Retina (tissue), 1 donor: ENCODE data around the gene FSTL3.
"Not testable (repeated sequence)": the region's sequence is repeated elsewhere in the genome, so short reads cannot be mapped to it uniquely, and the experiment has no call there.

Experiments used
- DNase-seq: peaks from one replicate; pipeline ENCODE4 v3.0.0-alpha.2; 2016

The FSTL3 gene

GRCh38 chr19:682678-683320 lies 6.6 kb downstream of the FSTL3 start:
- no peak for DNase-seq

DNA sequence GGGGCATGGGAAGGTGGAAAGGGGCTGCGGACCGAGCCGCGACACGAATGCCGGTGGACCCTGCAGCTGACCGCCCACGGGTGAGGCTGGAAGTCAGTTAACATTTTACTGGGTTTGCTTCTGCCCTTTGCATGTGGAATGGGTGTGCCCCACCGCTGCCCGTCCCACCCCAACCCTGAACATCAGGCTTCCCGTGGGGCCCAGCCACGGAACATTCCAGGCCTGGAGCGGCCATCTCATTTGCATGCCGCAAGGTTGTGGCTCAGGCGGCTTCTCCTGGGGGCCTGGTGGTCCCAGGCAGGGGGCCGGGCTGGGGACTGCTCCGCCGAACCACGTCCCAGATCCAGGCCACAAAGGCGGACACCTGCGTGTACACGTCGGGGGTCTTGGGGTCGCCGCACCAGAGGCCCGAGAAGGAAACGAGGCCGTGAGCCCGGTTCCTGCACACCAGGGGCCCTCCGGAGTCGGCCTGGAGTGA lies 9.3 kb downstream of the FSTL3 start:
- DNase-seq = no peak

DNA sequence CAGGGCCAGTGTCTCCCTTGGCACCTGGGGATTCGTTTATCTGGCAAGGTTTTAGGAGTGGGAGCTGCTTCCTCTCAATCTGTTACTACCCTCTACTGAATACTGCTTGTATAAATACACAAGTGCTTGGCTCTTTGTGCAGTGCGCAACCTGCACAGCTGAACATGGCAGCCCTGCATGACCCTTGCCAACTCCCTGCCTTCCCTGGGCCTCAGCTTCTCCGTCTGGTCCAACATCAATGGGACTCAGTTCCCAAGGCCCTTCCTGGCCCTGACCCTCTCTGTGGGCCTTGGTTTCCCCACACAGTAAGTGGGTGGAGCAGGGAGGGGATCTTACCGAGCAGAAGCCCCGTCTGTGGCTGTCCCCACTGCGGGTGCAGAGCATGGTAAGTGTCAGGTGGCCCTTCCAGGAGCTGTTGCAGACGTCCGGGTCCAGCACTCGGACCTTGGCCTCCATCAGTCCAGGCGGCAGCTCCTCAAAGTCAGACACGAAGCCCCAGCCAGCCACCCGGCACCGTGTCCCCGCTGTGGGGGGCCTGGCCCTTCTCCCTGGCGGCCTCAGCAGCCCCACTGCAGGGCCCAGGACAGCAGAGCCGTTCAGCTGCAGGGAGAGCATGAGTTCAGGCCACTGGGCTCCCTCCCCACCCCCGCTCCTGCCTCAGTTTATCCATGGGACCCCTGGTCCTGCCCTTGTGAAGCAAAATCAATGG lies 10.6 kb downstream of the FSTL3 start:
- DNase-seq = no peak

DNA sequence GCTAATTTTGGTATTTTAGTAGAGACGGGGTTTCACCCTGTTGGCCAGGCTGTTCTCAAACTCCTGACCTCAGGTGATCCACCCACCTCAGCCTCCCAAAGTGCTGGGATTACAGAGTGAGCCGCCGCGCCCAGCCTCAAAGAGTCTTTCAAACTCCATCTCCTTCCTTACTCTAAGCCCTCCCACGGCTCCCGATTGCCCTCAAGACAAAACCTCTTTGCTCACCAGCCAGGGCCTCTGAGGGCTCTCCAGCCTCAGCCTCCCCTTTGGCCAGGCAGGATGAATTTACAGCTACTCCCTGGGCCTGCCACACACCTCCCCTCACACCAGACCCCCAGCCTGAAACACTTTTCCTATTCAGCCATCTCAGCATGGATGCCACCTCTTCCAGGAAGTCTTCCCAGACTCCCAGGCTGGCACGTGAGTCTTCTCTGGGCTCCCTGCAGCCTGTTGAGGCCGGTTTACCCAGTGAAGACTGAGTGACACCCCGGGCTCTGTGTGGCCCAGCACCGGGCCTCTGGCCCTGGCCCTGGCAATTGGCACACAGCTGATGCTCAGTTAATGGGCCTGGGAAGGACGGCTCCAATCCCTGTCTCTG lies 11.5 kb downstream of the FSTL3 start:
- DNase-seq = no peak

- DNase-seq = no peak
Measured at GRCh38 chr19:688214-688613, 12.0 kb downstream of the FSTL3 start.

DNA sequence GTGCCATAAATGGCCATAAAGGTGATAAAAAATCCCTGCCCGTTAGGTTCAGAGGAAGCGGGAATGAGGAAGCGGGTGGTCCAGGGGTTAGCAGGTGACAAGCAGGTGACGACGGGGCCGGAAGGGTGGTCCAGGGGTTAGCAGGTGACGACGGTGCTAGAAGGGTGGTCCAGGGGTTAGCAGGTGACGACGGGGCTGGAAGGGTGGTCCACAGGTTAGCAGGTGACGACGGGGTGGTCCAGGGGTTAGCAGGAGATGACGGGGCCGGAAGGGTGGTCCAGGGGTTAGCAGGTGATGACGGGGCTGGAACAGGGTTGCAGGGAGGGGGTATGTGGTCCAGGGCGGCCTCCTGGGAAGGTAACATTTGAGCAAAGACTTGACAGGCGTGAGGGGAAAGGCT lies 12.8 kb downstream of the FSTL3 start:
- no peak for DNase-seq

DNA sequence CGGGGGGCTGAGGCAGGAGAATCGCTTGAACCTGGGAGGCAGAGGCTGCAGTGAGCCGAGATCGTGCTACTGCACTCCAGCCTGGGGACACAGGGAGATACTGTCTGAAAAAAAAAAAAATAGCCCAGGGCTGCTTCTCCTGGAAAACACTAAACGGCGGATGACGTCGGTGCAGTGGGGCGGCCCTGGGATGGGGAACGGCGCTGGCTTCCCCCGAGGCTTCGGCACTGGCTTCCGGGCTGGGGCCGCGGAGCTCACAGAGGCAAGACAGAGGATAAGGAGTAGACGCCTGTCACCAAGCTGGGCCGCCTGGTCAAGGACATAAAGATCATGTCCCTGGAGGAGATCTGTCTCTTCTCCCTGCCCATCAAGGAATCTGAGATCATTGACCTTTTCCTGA lies 14.0 kb downstream of the FSTL3 start:
- no peak for DNase-seq

DNA sequence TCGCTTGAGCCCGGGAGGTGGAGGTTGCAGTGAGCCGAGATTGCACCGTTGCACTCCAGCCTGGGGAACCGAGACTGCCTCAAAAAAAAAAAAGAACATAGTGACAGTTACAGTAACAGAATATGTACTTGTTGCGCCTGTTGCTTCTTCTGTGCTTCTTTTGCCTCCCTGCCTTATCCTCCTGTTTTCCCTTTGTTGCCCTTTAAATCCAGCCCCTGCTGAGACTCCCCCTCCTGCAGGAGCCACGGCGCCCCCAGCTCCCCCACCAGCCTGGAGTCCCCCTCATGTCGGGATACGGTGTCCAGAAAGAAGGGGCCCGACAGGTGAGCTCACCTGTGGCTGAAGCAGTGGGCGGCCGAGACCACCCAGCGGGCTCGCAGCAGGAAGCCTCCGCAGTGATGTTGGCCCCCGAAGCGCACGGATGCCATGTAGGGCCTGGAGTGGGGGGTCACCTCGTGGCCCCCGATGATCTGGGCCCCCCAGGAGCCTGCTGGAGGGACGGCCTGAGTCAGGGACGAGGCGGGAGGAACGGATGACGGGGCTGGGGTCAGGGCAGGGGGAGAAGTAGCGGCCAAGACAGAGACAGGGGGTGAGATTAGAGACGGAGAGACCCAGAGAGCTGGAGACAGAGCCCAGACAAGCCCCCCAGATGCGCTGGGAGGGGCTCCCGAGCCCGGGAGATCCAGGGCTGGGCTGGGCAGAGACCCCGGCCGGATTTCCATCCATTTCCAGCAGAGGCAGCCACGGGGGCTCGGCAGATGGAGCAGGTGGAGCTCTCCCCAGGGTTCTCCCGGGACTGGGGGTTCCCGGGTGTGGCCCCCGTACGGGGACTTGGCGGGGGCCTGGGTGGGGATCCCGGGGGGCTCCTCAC lies 18.5 kb downstream of the FSTL3 start:
- no peak for DNase-seq

DNA sequence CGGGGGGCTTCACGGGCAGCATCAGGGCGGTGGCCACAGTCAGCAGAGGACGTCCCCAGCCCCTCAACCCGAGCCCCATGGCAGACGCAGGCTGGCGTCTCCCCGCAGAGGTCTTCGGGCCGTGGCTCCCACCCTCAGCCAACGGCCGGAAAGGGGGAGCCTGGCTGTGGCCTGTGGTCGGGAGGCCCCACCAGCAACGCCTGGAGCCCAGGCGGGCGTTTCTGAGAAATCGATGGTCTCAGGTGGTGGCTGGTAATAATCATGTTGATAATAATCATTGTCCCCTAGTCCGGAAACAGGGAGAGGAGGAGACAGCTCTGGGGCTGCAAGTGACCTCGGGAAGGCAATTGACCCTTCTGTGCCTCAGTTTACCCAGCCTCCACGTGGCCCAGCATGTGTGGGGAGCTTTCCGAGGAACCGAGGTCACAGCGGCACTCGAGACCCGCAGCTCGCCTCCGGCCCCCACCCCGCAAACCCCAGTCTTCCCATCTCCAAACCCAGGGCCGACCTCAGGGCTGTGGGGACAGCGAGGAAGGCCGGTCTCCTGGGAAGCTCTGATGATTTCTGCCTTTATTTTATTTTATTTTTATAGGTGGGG lies 19.3 kb downstream of the FSTL3 start, which contains the start of gene PRSS57:
Gene PRSS57, minus strand, starts transcription at position 101 of the 598 bp plus-strand sequence. Its CDS starts 22 bp downstream, at position 79.
- DNase-seq = no peak

GRCh38 chr19:698529-698928 lies 22.3 kb downstream of the FSTL3 start:
- DNase-seq = not testable (repeated sequence)

DNA sequence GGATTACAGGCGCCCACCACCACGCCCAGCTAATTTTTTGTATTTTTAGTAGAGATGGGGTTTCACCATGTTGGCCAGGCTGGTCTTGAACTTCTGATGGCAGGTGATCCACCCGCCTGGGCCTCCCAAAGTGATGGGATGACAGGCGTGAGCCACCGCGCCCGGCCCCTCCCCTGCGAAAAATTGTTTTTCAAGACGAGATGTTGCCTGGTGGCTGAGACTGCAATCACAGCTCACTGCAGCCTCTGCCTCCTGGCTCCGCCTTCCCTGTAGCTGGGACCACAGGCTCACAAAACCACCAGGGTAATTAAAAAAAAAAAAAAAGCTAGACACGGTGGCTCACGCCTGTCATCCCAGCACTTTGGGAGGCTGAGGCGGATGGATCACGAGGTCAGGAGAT lies 23.7 kb downstream of the FSTL3 start:
- DNase-seq = not testable (repeated sequence)

DNA sequence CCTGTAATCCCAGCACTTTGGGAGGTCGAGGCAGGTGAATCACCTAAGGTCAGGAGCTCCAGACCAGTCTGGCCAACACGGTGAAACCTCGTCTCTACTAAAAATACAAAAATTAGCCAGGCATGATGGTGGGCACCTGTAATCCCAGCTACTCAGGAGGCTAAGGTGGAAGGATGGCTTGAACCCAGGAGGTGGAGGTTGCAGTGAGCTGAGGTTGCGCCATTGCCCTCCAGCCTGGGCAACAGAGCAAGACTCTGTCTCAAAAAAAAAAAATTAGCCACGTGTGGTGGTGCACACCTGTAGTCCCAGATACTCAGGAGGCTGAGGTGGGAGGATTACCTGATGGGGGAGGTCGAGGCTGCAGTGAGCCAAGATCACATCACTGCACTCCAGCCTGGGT lies 26.7 kb downstream of the FSTL3 start:
- DNase-seq = not testable (repeated sequence)

- no peak for DNase-seq
Measured at GRCh38 chr19:703329-703650, 27.1 kb downstream of the FSTL3 start.

GRCh38 chr19:703651-704446 lies 27.7 kb downstream of the FSTL3 start:
- DNase-seq = peak; percentile 48

DNA sequence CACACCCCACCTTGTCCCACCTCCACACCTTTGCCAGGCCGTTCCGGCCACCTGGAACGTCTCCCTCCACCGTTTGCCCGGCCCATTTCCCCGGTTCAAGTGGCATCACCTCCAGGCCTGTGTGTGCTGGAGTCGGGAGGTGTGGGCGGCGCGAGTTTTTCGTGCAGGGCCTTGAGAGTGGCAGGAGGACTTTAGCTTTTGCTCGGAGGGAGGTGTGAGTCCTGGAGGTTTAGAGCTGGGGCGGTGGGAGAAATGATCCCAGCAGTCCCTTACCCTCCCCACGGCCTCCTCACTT lies 28.2 kb downstream of the FSTL3 start:
- DNase-seq = no peak

- DNase-seq = peak; percentile 76
Measured at GRCh38 chr19:708154-709143, 32.3 kb downstream of the FSTL3 start, which contains the start of gene PALM. PALM (plus strand) TSS chr19:708935; CDS start chr19:709147, 212 bp downstream.

DNA sequence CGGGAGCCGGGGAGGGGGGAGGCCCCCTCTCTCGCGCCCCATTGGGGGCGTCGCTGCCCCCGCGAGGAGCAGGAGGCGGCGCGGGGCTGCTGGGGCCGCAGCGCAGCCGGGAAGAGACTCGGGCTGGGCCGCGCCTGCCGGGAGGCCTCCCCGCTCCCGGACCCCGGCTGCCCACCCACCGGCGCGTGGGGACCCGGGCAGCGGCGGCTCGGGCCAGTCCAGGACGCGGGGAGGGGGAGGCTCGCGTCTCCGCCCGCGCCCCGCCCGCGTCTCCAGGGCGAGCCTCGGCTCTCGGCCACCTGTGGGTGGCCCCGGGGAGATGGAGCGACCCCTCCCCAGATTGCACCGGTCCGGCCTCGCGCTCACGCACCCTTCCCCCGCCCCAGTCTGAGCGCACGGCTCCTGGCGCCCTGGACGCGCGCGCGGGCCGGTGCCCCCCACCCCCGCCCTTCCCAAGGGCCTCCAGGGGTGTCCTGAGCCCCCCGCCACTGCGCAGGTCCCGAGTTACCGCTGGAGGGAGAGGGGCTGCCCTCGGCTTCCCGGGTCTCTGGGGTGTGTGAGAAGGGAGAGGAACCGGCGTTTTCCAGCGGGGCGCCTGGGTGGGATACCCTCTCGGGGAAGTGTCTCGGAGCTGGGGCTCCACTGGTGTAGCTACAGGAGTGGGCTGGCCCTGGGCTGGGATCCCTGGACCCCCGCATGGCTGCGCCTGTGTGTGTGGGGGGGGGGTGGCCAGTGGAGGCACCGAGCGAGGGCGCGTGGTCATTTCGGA lies 33.2 kb downstream of the FSTL3 start:
- DNase-seq = peak; percentile 59

GRCh38 chr19:709965-710571 lies 33.9 kb downstream of the FSTL3 start:
- DNase-seq = peak; percentile 58

GRCh38 chr19:710767-711166 lies 34.6 kb downstream of the FSTL3 start:
- peak; percentile 54 for DNase-seq
